IMR-90 (cell line): ENCODE measurements around the gene CRAMP1. TPM values are rescaled to one million over a fixed set of nuclear protein-coding genes. Genes with fewer than 3 reads are reported as not detected.

Source experiments
- ATAC-seq: fragments of 200-7000 bp; cut with Tn5 transposase; 2 replicates; pipeline ENCODE4 v1.9.1; 2020; ENCODE audit warnings: low read depth, mild to moderate bottlenecking, moderate library complexity
- BruUV-seq: library from RNA; stranded (reverse); fragments of 400-500 nt; replicated peaks from 2 replicates; lab custom pipeline; 2021; lab: Mats Ljungman, UMichigan
- CTCF ChIA-PET: fragments of 300-600 bp; formaldehyde crosslinking; extraction: SDS; loops from one replicate; lab custom pipeline; 2021; ENCODE audit warnings: antibody characterized with exemption; lab: Yijun Ruan, JAX
- POLR2A ChIA-PET: fragments of 300-600 bp; sonication (Branson Sonifier 250); formaldehyde crosslinking; loops from one replicate; lab custom pipeline; 2022; ENCODE audit warnings: antibody characterized with exemption; ENCODE audit not compliant: unreplicated experiment; lab: Charles Lee
- DNase-seq: peaks from one replicate; pipeline ENCODE4 v3.0.0; 2013
- H2AFZ ChIP-seq: replicated peaks from 2 replicates; pipeline ENCODE3; 2013; ENCODE audit warnings: low read length, mild to moderate bottlenecking; ENCODE audit not compliant: poor library complexity
- H2AK5ac ChIP-seq: 2 replicates; pipeline ENCODE4 v1.6.1; 2013; ENCODE audit warnings: low read depth, low read length, inconsistent platforms
- H2AK9ac ChIP-seq: replicated peaks from 2 replicates; pipeline ENCODE3; 2013; ENCODE audit warnings: mild to moderate bottlenecking, low read depth, low read length, moderate library complexity; ENCODE audit not compliant: poor library complexity
- H2BK120ac ChIP-seq: 2 replicates; pipeline ENCODE4 v1.6.1; 2013; ENCODE audit warnings: low read depth, low read length, inconsistent platforms
- H2BK15ac ChIP-seq: 3 replicates; pipeline ENCODE4 v1.6.1; 2013; ENCODE audit warnings: low read depth, low read length, inconsistent platforms
- H2BK20ac ChIP-seq: 2 replicates; pipeline ENCODE4 v1.6.1; 2013; ENCODE audit warnings: low read depth, mild to moderate bottlenecking, inconsistent platforms, low read length, moderate library complexity
- H2BK5ac ChIP-seq: 2 replicates; pipeline ENCODE4 v1.6.1; 2013; ENCODE audit warnings: mild to moderate bottlenecking, low read depth, low read length, inconsistent platforms; ENCODE audit not compliant: poor library complexity, severe bottlenecking
- H3K14ac ChIP-seq: replicated peaks from 2 replicates; pipeline ENCODE4 v1.6.1; 2013; ENCODE audit warnings: low read depth, low read length, inconsistent platforms
- H3K18ac ChIP-seq: 2 replicates; pipeline ENCODE4 v1.6.1; 2013; ENCODE audit warnings: low read depth, low read length, control low read depth
- H3K23ac ChIP-seq: 2 replicates; pipeline ENCODE4 v1.6.1; 2013; ENCODE audit warnings: low read depth, low read length, inconsistent platforms
- H3K27ac ChIP-seq: 2 replicates; pipeline ENCODE4 v1.5.1; 2013; ENCODE audit warnings: mild to moderate bottlenecking, control low read depth, low read length; ENCODE audit not compliant: insufficient read depth
- H3K27me3 ChIP-seq: 2 replicates; pipeline ENCODE4 v1.6.1; 2013; ENCODE audit warnings: low read length; ENCODE audit not compliant: control insufficient read depth, insufficient read depth
- H3K36me3 ChIP-seq: 2 replicates; pipeline ENCODE4 v1.6.1; 2013; ENCODE audit warnings: low read length, mixed read lengths; ENCODE audit not compliant: control insufficient read depth, insufficient read depth
- H3K4ac ChIP-seq: 2 replicates; pipeline ENCODE4 v1.6.1; 2013; ENCODE audit warnings: low read depth, low read length, inconsistent platforms
- H3K4me1 ChIP-seq: 2 replicates; pipeline ENCODE4 v1.6.1; 2013; ENCODE audit warnings: low read length, mixed read lengths; ENCODE audit not compliant: control insufficient read depth, insufficient read depth
- H3K4me2 ChIP-seq: 2 replicates; pipeline ENCODE4 v1.6.1; 2013; ENCODE audit warnings: low read depth, mild to moderate bottlenecking, control low read depth, low read length, moderate library complexity
- H3K4me3 ChIP-seq: 2 replicates; pipeline ENCODE4 v1.5.1; 2013; ENCODE audit warnings: low read depth, mild to moderate bottlenecking, control low read depth, low read length, moderate library complexity; ENCODE audit not compliant: insufficient read depth
- H3K56ac ChIP-seq: 2 replicates; pipeline ENCODE4 v1.6.1; 2013; ENCODE audit warnings: low read length, inconsistent platforms; ENCODE audit not compliant: insufficient read depth; ENCODE audit errors: extremely low read depth
- H3K79me1 ChIP-seq, 2 experiments: 2 replicates each; pipeline ENCODE4 v1.6.1; 2013; ENCODE audit warnings: low read length in 2 of 2, inconsistent platforms in 1 of 2, low read depth in 1 of 2
- H3K9ac ChIP-seq: 2 replicates; pipeline ENCODE4 v1.6.1; 2013; ENCODE audit warnings: low read depth, low read length, control low read depth
- H3K9me1 ChIP-seq: 2 replicates; pipeline ENCODE4 v1.6.1; 2013; ENCODE audit warnings: low read length, inconsistent platforms; ENCODE audit not compliant: insufficient read depth
- H3K9me3 ChIP-seq: 2 replicates; pipeline ENCODE4 v1.6.1; 2013; ENCODE audit warnings: low read length; ENCODE audit not compliant: control insufficient read depth, insufficient read depth
- H4K20me1 ChIP-seq: 2 replicates; pipeline ENCODE4 v1.6.1; 2013; ENCODE audit warnings: low read length, inconsistent platforms; ENCODE audit not compliant: insufficient read depth
- H4K5ac ChIP-seq: 2 replicates; pipeline ENCODE4 v1.6.1; 2013; ENCODE audit warnings: mild to moderate bottlenecking, low read depth, low read length, control low read depth
- H4K8ac ChIP-seq, 2 experiments: 2 replicates each; pipeline ENCODE4 v1.6.1; 2013; ENCODE audit warnings: low read depth in 2 of 2, low read length in 2 of 2, control low read depth in 1 of 2, inconsistent platforms in 1 of 2
- H4K91ac ChIP-seq: 2 replicates; pipeline ENCODE4 v1.6.1; 2013; ENCODE audit warnings: low read depth, low read length, inconsistent platforms; ENCODE audit not compliant: insufficient read depth
- BHLHE40 ChIP-seq: fragments of 150-350 bp; IDR thresholded peaks from 2 replicates; pipeline ENCODE4 v1.6.1; 2016; ENCODE audit warnings: mild to moderate bottlenecking, low read depth, low read length
- CEBPB ChIP-seq: IDR thresholded peaks from 2 replicates; pipeline ENCODE4 v1.6.1; 2012; ENCODE audit warnings: low read depth, low read length, improper control_type of control experiment
- CHD1 ChIP-seq: IDR thresholded peaks from 2 replicates; pipeline ENCODE4 v1.6.1; 2012; ENCODE audit warnings: low read depth, low read length, improper control_type of control experiment
- MAZ ChIP-seq: IDR thresholded peaks from 2 replicates; pipeline ENCODE4 v1.6.1; 2012; ENCODE audit warnings: low read depth, mild to moderate bottlenecking, low read length, improper control_type of control experiment, moderate library complexity, borderline replicate concordance
- NFE2L2 ChIP-seq: fragments of 150-350 bp; IDR thresholded peaks from 2 replicates; pipeline ENCODE4 v1.6.1; 2016; ENCODE audit warnings: low read depth, mild to moderate bottlenecking, low read length
- POLR2A ChIP-seq: IDR thresholded peaks from 2 replicates; pipeline ENCODE4 v1.6.1; 2012; ENCODE audit warnings: mild to moderate bottlenecking, low read depth, low read length
- RAD21 ChIP-seq: IDR thresholded peaks from 2 replicates; pipeline ENCODE4 v1.6.1; 2012; ENCODE audit warnings: low read length, improper control_type of control experiment
- RCOR1 ChIP-seq: IDR thresholded peaks from 2 replicates; pipeline ENCODE4 v1.6.1; 2012; ENCODE audit warnings: mild to moderate bottlenecking, low read length, improper control_type of control experiment; ENCODE audit not compliant: insufficient replicate concordance
- RFX5 ChIP-seq: IDR thresholded peaks from 2 replicates; pipeline ENCODE4 v1.8.0; 2012; ENCODE audit warnings: low read depth, mild to moderate bottlenecking, low read length, moderate library complexity
- SMC3 ChIP-seq: fragments of 150-350 bp; IDR thresholded peaks from 2 replicates; pipeline ENCODE4 v1.6.1; 2016; ENCODE audit warnings: low read depth, mild to moderate bottlenecking, antibody characterized with exemption, low read length, moderate library complexity
- WGBS, 2 experiments: methylation state at CpG; one replicate each; pipeline versions ENCODE4 v1.1.5 to v1.1.7; 2013; ENCODE audit warnings: missing lambda C conversion rate in 2 of 2; ENCODE audit not compliant: insufficient read length in 1 of 2; ENCODE audit errors: extremely low coverage in 2 of 2; 5-methylcytosine and 5-hydroxymethylcytosine counted together
- dilution Hi-C: fragments of 300-500 bp; cut with HindIII; formaldehyde crosslinking; loops from one replicate; pipeline ENCODE4 v1.14.3; 2018; ENCODE audit warnings: low sequenced_read_pairs; ENCODE audit not compliant: unreplicated experiment
- in situ Hi-C: fragments of 300-500 bp; cut with MboI; formaldehyde crosslinking; loops from 3 replicates; pipeline ENCODE4 v1.14.3; 2019; ENCODE audit warnings: low sequenced_read_pairs, inconsistent platforms, mixed read lengths
- intact Hi-C: fragments of 100-400 bp; cut with micrococcal nuclease; formaldehyde crosslinking; loops from 2 replicates; pipeline ENCODE4 v1.10.0; 2022
- polyA plus RNA-seq, 3 experiments: library from polyadenylated mRNA; depleted of rRNA; stranded (reverse); fragments of >200 nt; gene quantifications; 2 replicates each; pipeline ENCODE4 v1.2.3, GENCODE V29; 2012; ENCODE audit warnings: low replicate concordance in 1 of 3
- total RNA-seq: library from RNA; depleted of rRNA; stranded (reverse); fragments of >200 nt; gene quantifications from 2 replicates; pipeline ENCODE4 v1.2.3, GENCODE V29; 2012
- TF ChIP-seq, protein P1 (sequence below): conservative IDR thresholded peaks from 2 replicates; pipeline ENCODE4 v1.5.1; 2012; ENCODE audit warnings: mild to moderate bottlenecking, low read depth, low read length, improper control_type of control experiment
- TF ChIP-seq, protein P2 (sequence below): fragments of 150-350 bp; IDR thresholded peaks from 2 replicates; pipeline ENCODE4 v1.6.1; 2017; ENCODE audit warnings: mild to moderate bottlenecking, antibody characterized with exemption, low read length, low read depth
- TF ChIP-seq, protein P3 (sequence below): fragments of 150-350 bp; IDR thresholded peaks from 2 replicates; pipeline ENCODE4 v1.6.1; 2016; ENCODE audit warnings: low read depth, mild to moderate bottlenecking, low read length, moderate library complexity, borderline replicate concordance

The CRAMP1 gene
- total and polyA plus RNA-seq, 2 of the 4 experiments (the other 2 are of a cell fraction): 3.2 to 12.0 TPM

DNA sequence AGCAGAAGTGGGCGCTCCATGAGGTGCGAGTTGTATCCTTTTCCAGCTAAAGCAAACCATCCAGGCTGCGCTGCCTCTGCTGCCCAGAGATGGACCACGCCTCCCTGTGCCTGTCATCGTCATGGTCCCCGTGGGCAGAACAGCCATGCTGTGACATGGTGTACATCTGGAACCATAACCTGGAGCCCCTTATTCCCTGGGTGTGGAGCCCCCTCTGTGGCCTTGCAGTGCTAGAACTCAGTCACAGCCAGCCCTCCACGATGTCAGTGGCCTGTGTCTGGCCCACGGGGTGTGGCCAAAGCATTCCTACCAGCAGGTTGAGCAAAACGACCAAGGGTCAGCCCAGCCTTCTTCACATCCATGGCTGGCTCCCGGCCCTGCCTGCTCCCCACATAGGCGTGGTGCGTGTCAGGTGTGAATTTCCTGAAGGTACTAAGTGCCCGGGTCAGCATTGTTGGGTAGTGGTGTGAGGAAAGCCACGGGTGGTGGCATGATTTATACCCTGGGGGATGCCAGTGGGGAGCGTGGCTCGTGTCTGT is 43.2 kb downstream of the CRAMP1 start:
- Histone ChIP-seq H3K4me1 (no peaks in the 10 kb centered on the region), H2AK5ac (no peak overlapping the region), H4K91ac (no peak overlapping the region), H3K36me3 (peaks cover 85% of the 10 kb centered on the region), H3K4me2 (no peak overlapping the region), H3K4me3 (no peak overlapping the region), H3K56ac (no peak overlapping the region), H4K8ac (no peak overlapping the region), H3K9me1 (peaks cover 14% of the 10 kb centered on the region), H3K9ac (no peak overlapping the region), H3K14ac (no peak overlapping the region), H3K27me3 (no peaks in the 10 kb centered on the region), H2BK120ac (no peak overlapping the region), H2AK9ac (no peak overlapping the region), H4K5ac (no peak overlapping the region), H3K9me3 (no peaks in the 10 kb centered on the region), H3K79me1 (peaks cover 15 to 28% of the 10 kb centered on the region in 2 experiments), H3K23ac (no peak overlapping the region), H4K20me1 (peaks cover 21% of the 10 kb centered on the region), H2AFZ (no peak overlapping the region), H3K27ac (no peak overlapping the region), H3K4ac (no peak overlapping the region), H2BK15ac (no peak overlapping the region), H2BK5ac (no peak overlapping the region), H2BK20ac (no peak overlapping the region), H3K18ac (no peak overlapping the region)
- POLR2A ChIA-PET: no interaction called here
- dilution Hi-C loops (no loop called here), intact Hi-C loops (no loop called here), in situ Hi-C loops (no loop called here)
- ATAC-seq (no peak), DNase-seq (no peak)
- no TSS peak for BruUV-seq
- WGBS, 2 experiments: 94% methylated on average over 11 of the region's 16 CpGs; no CpG with 5 or more reads in 1 of the 2 experiments
- TF ChIP-seq, protein P1, sequence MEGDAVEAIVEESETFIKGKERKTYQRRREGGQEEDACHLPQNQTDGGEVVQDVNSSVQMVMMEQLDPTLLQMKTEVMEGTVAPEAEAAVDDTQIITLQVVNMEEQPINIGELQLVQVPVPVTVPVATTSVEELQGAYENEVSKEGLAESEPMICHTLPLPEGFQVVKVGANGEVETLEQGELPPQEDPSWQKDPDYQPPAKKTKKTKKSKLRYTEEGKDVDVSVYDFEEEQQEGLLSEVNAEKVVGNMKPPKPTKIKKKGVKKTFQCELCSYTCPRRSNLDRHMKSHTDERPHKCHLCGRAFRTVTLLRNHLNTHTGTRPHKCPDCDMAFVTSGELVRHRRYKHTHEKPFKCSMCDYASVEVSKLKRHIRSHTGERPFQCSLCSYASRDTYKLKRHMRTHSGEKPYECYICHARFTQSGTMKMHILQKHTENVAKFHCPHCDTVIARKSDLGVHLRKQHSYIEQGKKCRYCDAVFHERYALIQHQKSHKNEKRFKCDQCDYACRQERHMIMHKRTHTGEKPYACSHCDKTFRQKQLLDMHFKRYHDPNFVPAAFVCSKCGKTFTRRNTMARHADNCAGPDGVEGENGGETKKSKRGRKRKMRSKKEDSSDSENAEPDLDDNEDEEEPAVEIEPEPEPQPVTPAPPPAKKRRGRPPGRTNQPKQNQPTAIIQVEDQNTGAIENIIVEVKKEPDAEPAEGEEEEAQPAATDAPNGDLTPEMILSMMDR: no peak
- TF ChIP-seq BHLHE40 (no peak), RAD21 (no peak), RCOR1 (no peak), CEBPB (no peak), POLR2A (no peak), SMC3 (no peak), MAZ (no peak), CHD1 (no peak), RFX5 (no peak), NFE2L2 (no peak)
- TF ChIP-seq, protein P2, sequence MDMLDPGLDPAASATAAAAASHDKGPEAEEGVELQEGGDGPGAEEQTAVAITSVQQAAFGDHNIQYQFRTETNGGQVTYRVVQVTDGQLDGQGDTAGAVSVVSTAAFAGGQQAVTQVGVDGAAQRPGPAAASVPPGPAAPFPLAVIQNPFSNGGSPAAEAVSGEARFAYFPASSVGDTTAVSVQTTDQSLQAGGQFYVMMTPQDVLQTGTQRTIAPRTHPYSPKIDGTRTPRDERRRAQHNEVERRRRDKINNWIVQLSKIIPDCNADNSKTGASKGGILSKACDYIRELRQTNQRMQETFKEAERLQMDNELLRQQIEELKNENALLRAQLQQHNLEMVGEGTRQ: no peak
- TF ChIP-seq, protein P3, sequence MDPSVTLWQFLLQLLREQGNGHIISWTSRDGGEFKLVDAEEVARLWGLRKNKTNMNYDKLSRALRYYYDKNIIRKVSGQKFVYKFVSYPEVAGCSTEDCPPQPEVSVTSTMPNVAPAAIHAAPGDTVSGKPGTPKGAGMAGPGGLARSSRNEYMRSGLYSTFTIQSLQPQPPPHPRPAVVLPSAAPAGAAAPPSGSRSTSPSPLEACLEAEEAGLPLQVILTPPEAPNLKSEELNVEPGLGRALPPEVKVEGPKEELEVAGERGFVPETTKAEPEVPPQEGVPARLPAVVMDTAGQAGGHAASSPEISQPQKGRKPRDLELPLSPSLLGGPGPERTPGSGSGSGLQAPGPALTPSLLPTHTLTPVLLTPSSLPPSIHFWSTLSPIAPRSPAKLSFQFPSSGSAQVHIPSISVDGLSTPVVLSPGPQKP: no peak
- CTCF ChIA-PET: no interaction called here
